ENCODE results near the gene MYO3B. TPM values are rescaled to one million over a fixed set of nuclear protein-coding genes. Genes with fewer than 3 reads are reported as not detected.

The MYO3B gene
- total RNA-seq, 1 donor from 2014 or later, result 13.7 TPM

GRCh38 chr2:170248574-170249393, 70.8 kb downstream of the MYO3B start:
- Mint-ChIP-seq H3K4me3 (ENCODE audit: low read depth) (no peak overlapping the region), H3K27me3 (ENCODE audit: low read depth) (peaks cover 27% of the 10 kb centered on the region), H3K36me3 (ENCODE audit: low read depth) (no peaks in the 10 kb centered on the region), H3K9me3 (no peaks in the 10 kb centered on the region), H3K27ac (no peak overlapping the region), H3K4me1 (ENCODE audit: low read depth) (no peaks in the 10 kb centered on the region)
- intact Hi-C loops (cut with micrococcal nuclease), result no loop called here
- DNase-seq (ENCODE audit: low spot score), result no peak

- no peaks in the 10 kb centered on the region for H3K36me3 Mint-ChIP-seq (ENCODE audit: low read depth)
- H3K9me3 Mint-ChIP-seq, result no peaks in the 10 kb centered on the region
- no peak overlapping the region for H3K4me3 Mint-ChIP-seq (ENCODE audit: low read depth)
- no peaks in the 10 kb centered on the region for H3K4me1 Mint-ChIP-seq (ENCODE audit: low read depth)
- H3K27me3 Mint-ChIP-seq (ENCODE audit: low read depth), result peaks cover 24% of the 10 kb centered on the region
- intact Hi-C loops (cut with micrococcal nuclease), result no loop called here
- H3K27ac Mint-ChIP-seq, result no peak overlapping the region
- no peak for DNase-seq (ENCODE audit: low spot score)
Measured at GRCh38 chr2:170249761-170250160, 71.8 kb downstream of the MYO3B start.

- H3K4me1 Mint-ChIP-seq (ENCODE audit: low read depth), result no peaks in the 10 kb centered on the region
- peaks cover 26% of the 10 kb centered on the region for H3K27me3 Mint-ChIP-seq (ENCODE audit: low read depth)
- no peak overlapping the region for H3K27ac Mint-ChIP-seq
- no peak overlapping the region for H3K4me3 Mint-ChIP-seq (ENCODE audit: low read depth)
- intact Hi-C loops (cut with micrococcal nuclease), result no loop called here
- DNase-seq (ENCODE audit: low spot score), result no peak
- no peaks in the 10 kb centered on the region for H3K9me3 Mint-ChIP-seq
- H3K36me3 Mint-ChIP-seq (ENCODE audit: low read depth), result no peaks in the 10 kb centered on the region
Measured at GRCh38 chr2:170250584-170250983, 72.6 kb downstream of the MYO3B start.

GRCh38 chr2:170252414-170252813, 74.5 kb downstream of the MYO3B start:
- Mint-ChIP-seq H3K4me3 (ENCODE audit: low read depth) (no peak overlapping the region), H3K9me3 (no peaks in the 10 kb centered on the region), H3K4me1 (ENCODE audit: low read depth) (no peaks in the 10 kb centered on the region), H3K36me3 (ENCODE audit: low read depth) (no peaks in the 10 kb centered on the region), H3K27ac (no peak overlapping the region), H3K27me3 (ENCODE audit: low read depth) (peaks cover 34% of the 10 kb centered on the region)
- intact Hi-C loops (cut with micrococcal nuclease), result no loop called here
- no peak for DNase-seq (ENCODE audit: low spot score)

GRCh38 chr2:170253721-170254230, 75.8 kb downstream of the MYO3B start:
- H3K36me3 Mint-ChIP-seq (ENCODE audit: low read depth), result no peaks in the 10 kb centered on the region
- intact Hi-C loops (cut with micrococcal nuclease), result no loop called here
- no peaks in the 10 kb centered on the region for H3K4me1 Mint-ChIP-seq (ENCODE audit: low read depth)
- H3K27ac Mint-ChIP-seq, result no peak overlapping the region
- H3K27me3 Mint-ChIP-seq (ENCODE audit: low read depth), result peaks cover 29% of the 10 kb centered on the region
- no peak overlapping the region for H3K4me3 Mint-ChIP-seq (ENCODE audit: low read depth)
- H3K9me3 Mint-ChIP-seq, result no peaks in the 10 kb centered on the region
- no peak for DNase-seq (ENCODE audit: low spot score)

- no peak for DNase-seq (ENCODE audit: low spot score)
- H3K27me3 Mint-ChIP-seq (ENCODE audit: low read depth), result peaks cover 24% of the 10 kb centered on the region
- intact Hi-C loops (cut with micrococcal nuclease), result no loop called here
- no peak overlapping the region for H3K4me3 Mint-ChIP-seq (ENCODE audit: low read depth)
- no peak overlapping the region for H3K27ac Mint-ChIP-seq
- H3K4me1 Mint-ChIP-seq (ENCODE audit: low read depth), result no peaks in the 10 kb centered on the region
- H3K9me3 Mint-ChIP-seq, result no peaks in the 10 kb centered on the region
- no peaks in the 10 kb centered on the region for H3K36me3 Mint-ChIP-seq (ENCODE audit: low read depth)
Measured at GRCh38 chr2:170254293-170254732, 76.4 kb downstream of the MYO3B start.

GRCh38 chr2:170255137-170255536, 77.2 kb downstream of the MYO3B start:
- H3K4me1 Mint-ChIP-seq (ENCODE audit: low read depth), result no peaks in the 10 kb centered on the region
- intact Hi-C loops (cut with micrococcal nuclease), result no loop called here

GRCh38 chr2:170255971-170256370, 78.0 kb downstream of the MYO3B start:
- H3K4me1 Mint-ChIP-seq (ENCODE audit: low read depth), result no peaks in the 10 kb centered on the region
- H3K4me3 Mint-ChIP-seq (ENCODE audit: low read depth), result no peak overlapping the region
- DNase-seq (ENCODE audit: low spot score), result no peak
- intact Hi-C loops (cut with micrococcal nuclease), result no loop called here
- no peaks in the 10 kb centered on the region for H3K9me3 Mint-ChIP-seq
- no peak overlapping the region for H3K27ac Mint-ChIP-seq
- no peaks in the 10 kb centered on the region for H3K36me3 Mint-ChIP-seq (ENCODE audit: low read depth)
- H3K27me3 Mint-ChIP-seq (ENCODE audit: low read depth), result peaks cover 18% of the 10 kb centered on the region

More at GRCh38 chr2:170255137-170255536, 77.2 kb downstream of the MYO3B start:
- H3K27ac Mint-ChIP-seq, result no peak overlapping the region
- H3K4me3 Mint-ChIP-seq (ENCODE audit: low read depth), result no peak overlapping the region
- DNase-seq (ENCODE audit: low spot score), result no peak
- no peaks in the 10 kb centered on the region for H3K9me3 Mint-ChIP-seq
- H3K36me3 Mint-ChIP-seq (ENCODE audit: low read depth), result no peaks in the 10 kb centered on the region
- peaks cover 18% of the 10 kb centered on the region for H3K27me3 Mint-ChIP-seq (ENCODE audit: low read depth)

GRCh38 chr2:170258382-170258781, 80.4 kb downstream of the MYO3B start:
- no peaks in the 10 kb centered on the region for H3K36me3 Mint-ChIP-seq (ENCODE audit: low read depth)
- no peaks in the 10 kb centered on the region for H3K9me3 Mint-ChIP-seq
- no peak overlapping the region for H3K4me3 Mint-ChIP-seq (ENCODE audit: low read depth)
- no peak for DNase-seq (ENCODE audit: low spot score)
- H3K27me3 Mint-ChIP-seq (ENCODE audit: low read depth), result peaks cover 13% of the 10 kb centered on the region
- intact Hi-C loops (cut with micrococcal nuclease), result no loop called here
- H3K4me1 Mint-ChIP-seq (ENCODE audit: low read depth), result no peaks in the 10 kb centered on the region
- H3K27ac Mint-ChIP-seq, result no peak overlapping the region

- intact Hi-C loops (cut with micrococcal nuclease), result no loop called here
Measured at GRCh38 chr2:170260188-170260587, 82.2 kb downstream of the MYO3B start.

GRCh38 chr2:170261566-170261965, 83.6 kb downstream of the MYO3B start:
- Mint-ChIP-seq H3K4me3 (ENCODE audit: low read depth) (no peak overlapping the region), H3K9me3 (no peaks in the 10 kb centered on the region), H3K27me3 (ENCODE audit: low read depth) (peaks cover 12% of the 10 kb centered on the region), H3K27ac (no peak overlapping the region), H3K36me3 (ENCODE audit: low read depth) (no peaks in the 10 kb centered on the region), H3K4me1 (ENCODE audit: low read depth) (no peaks in the 10 kb centered on the region)
- no peak for DNase-seq (ENCODE audit: low spot score)
- intact Hi-C loops (cut with micrococcal nuclease), result no loop called here

More at GRCh38 chr2:170260188-170260587, 82.2 kb downstream of the MYO3B start:
- Mint-ChIP-seq H3K4me3 (ENCODE audit: low read depth) (no peak overlapping the region), H3K36me3 (ENCODE audit: low read depth) (no peaks in the 10 kb centered on the region), H3K27me3 (ENCODE audit: low read depth) (peaks cover 17% of the 10 kb centered on the region), H3K4me1 (ENCODE audit: low read depth) (no peaks in the 10 kb centered on the region), H3K27ac (no peak overlapping the region), H3K9me3 (no peaks in the 10 kb centered on the region)
- DNase-seq (ENCODE audit: low spot score), result no peak

- no peaks in the 10 kb centered on the region for H3K36me3 Mint-ChIP-seq (ENCODE audit: low read depth)
- DNase-seq (ENCODE audit: low spot score), result no peak
- H3K9me3 Mint-ChIP-seq, result no peaks in the 10 kb centered on the region
- H3K27me3 Mint-ChIP-seq (ENCODE audit: low read depth), result peaks cover 10% of the 10 kb centered on the region
- H3K27ac Mint-ChIP-seq, result no peak overlapping the region
- intact Hi-C loops (cut with micrococcal nuclease), result no loop called here
- H3K4me3 Mint-ChIP-seq (ENCODE audit: low read depth), result no peak overlapping the region
- H3K4me1 Mint-ChIP-seq (ENCODE audit: low read depth), result no peaks in the 10 kb centered on the region
Measured at GRCh38 chr2:170262343-170262742, 84.4 kb downstream of the MYO3B start.

- no peaks in the 10 kb centered on the region for H3K9me3 Mint-ChIP-seq
- H3K36me3 Mint-ChIP-seq (ENCODE audit: low read depth), result no peaks in the 10 kb centered on the region
- DNase-seq (ENCODE audit: low spot score), result no peak
- H3K27ac Mint-ChIP-seq, result no peak overlapping the region
- H3K4me1 Mint-ChIP-seq (ENCODE audit: low read depth), result no peaks in the 10 kb centered on the region
- intact Hi-C loops (cut with micrococcal nuclease), result no loop called here
- H3K4me3 Mint-ChIP-seq (ENCODE audit: low read depth), result no peak overlapping the region
- H3K27me3 Mint-ChIP-seq (ENCODE audit: low read depth), result peaks cover 10% of the 10 kb centered on the region
Measured at GRCh38 chr2:170262806-170263205, 84.9 kb downstream of the MYO3B start.

Data from activated T-helper 2 cell treated with anti-CD3 and anti-CD28 coated beads, Interferon-gamma antibody, Interleukin-2, Interleukin-4, amounts not matched to agents 10 μg/mL and 5 μg/mL and 100 μg/mL, durations not matched to agents 14 hours and 24 hours and 36 hours (primary cell).